Activated T-helper 2 cell treated with anti-CD3 and anti-CD28 coated beads, Interferon-gamma antibody, Interleukin-2, Interleukin-4, amounts not matched to agents 10 μg/mL and 5 μg/mL and 100 μg/mL, durations not matched to agents 14 hours and 24 hours and 36 hours (primary cell): ENCODE results near the gene VARS2. TPM values are rescaled to one million over a fixed set of nuclear protein-coding genes. Genes with fewer than 3 reads are reported as not detected.

Source experiments
- DNase-seq: peaks from one replicate; pipeline ENCODE4 v3.0.0; 2021; ENCODE audit warnings: low spot score
- H3K27ac Mint-ChIP-seq: one replicate; pipeline ENCODE4 v1.8.0; 2021; ENCODE audit warnings: mixed read lengths
- H3K27me3 Mint-ChIP-seq: one replicate; pipeline ENCODE4 v1.8.0; 2021; ENCODE audit warnings: low read depth, mixed read lengths
- H3K36me3 Mint-ChIP-seq: one replicate; pipeline ENCODE4 v1.8.0; 2021; ENCODE audit warnings: low read depth, mixed read lengths
- H3K4me1 Mint-ChIP-seq: one replicate; pipeline ENCODE4 v1.8.0; 2021; ENCODE audit warnings: low read depth, mixed read lengths
- H3K4me3 Mint-ChIP-seq: one replicate; pipeline ENCODE4 v1.8.0; 2021; ENCODE audit warnings: low read depth, mild to moderate bottlenecking, moderate library complexity, mixed read lengths
- H3K9me3 Mint-ChIP-seq: one replicate; pipeline ENCODE4 v1.8.0; 2021; ENCODE audit warnings: mixed read lengths
- intact Hi-C: fragments of 100-400 bp; cut with micrococcal nuclease; formaldehyde crosslinking; loops from one replicate; pipeline ENCODE4 v1.15.1; 2023
- total RNA-seq: library from RNA; stranded (reverse); gene quantifications from 2 replicates; pipeline ENCODE4 v1.2.3, GENCODE V29; 2022

The VARS2 gene
- total RNA-seq, 1 donor from 2014 or later = 67.0 TPM

GRCh38 chr6:30887901-30888815 lies 25.9 kb upstream of the VARS2 start:
- no peaks in the 10 kb centered on the region for H3K36me3 Mint-ChIP-seq
- H3K4me3 Mint-ChIP-seq = no peak overlapping the region
- DNase-seq = no peak
- H3K27me3 Mint-ChIP-seq = peaks cover 2% of the 10 kb centered on the region
- no peaks in the 10 kb centered on the region for H3K9me3 Mint-ChIP-seq
- peaks cover 24% of the 10 kb centered on the region for H3K4me1 Mint-ChIP-seq
- intact Hi-C loops = no loop called here
- H3K27ac Mint-ChIP-seq = no peak overlapping the region

GRCh38 chr6:30888816-30889495 lies 25.1 kb upstream of the VARS2 start:
- no peaks in the 10 kb centered on the region for H3K9me3 Mint-ChIP-seq
- intact Hi-C loops = no loop called here
- DNase-seq = no peak
- peaks cover 19% of the 10 kb centered on the region for H3K4me1 Mint-ChIP-seq
- H3K36me3 Mint-ChIP-seq = no peaks in the 10 kb centered on the region
- peaks cover 2% of the 10 kb centered on the region for H3K27me3 Mint-ChIP-seq
- H3K4me3 Mint-ChIP-seq = no peak overlapping the region
- H3K27ac Mint-ChIP-seq = no peak overlapping the region

GRCh38 chr6:30889496-30889885 lies 24.5 kb upstream of the VARS2 start:
- peaks cover 2% of the 10 kb centered on the region for H3K27me3 Mint-ChIP-seq
- no peak overlapping the region for H3K4me3 Mint-ChIP-seq
- H3K36me3 Mint-ChIP-seq = no peaks in the 10 kb centered on the region
- intact Hi-C loops = no loop called here
- H3K4me1 Mint-ChIP-seq = peaks cover 19% of the 10 kb centered on the region
- DNase-seq = no peak
- H3K9me3 Mint-ChIP-seq = no peaks in the 10 kb centered on the region
- no peak overlapping the region for H3K27ac Mint-ChIP-seq

- Mint-ChIP-seq H3K4me3 (no peak overlapping the region), H3K9me3 (no peaks in the 10 kb centered on the region), H3K27ac (no peak overlapping the region), H3K27me3 (peaks cover 2% of the 10 kb centered on the region), H3K4me1 (peaks cover 16% of the 10 kb centered on the region), H3K36me3 (no peaks in the 10 kb centered on the region)
- intact Hi-C loops = no loop called here
- no peak for DNase-seq
Measured at GRCh38 chr6:30889921-30890645, 24.0 kb upstream of the VARS2 start.

- Mint-ChIP-seq H3K9me3 (no peaks in the 10 kb centered on the region), H3K4me1 (peaks cover 9% of the 10 kb centered on the region), H3K36me3 (no peaks in the 10 kb centered on the region), H3K4me3 (no peak overlapping the region), H3K27ac (no peak overlapping the region), H3K27me3 (peaks cover 2% of the 10 kb centered on the region)
- intact Hi-C loops = no loop called here
- no peak for DNase-seq
Measured at GRCh38 chr6:30890646-30891449, 23.2 kb upstream of the VARS2 start.

GRCh38 chr6:30891450-30891723 lies 22.7 kb upstream of the VARS2 start:
- Mint-ChIP-seq H3K36me3 (no peaks in the 10 kb centered on the region), H3K9me3 (no peaks in the 10 kb centered on the region), H3K27me3 (peaks cover 2% of the 10 kb centered on the region), H3K27ac (no peak overlapping the region), H3K4me1 (peaks cover 3% of the 10 kb centered on the region), H3K4me3 (no peak overlapping the region)
- no peak for DNase-seq
- intact Hi-C loops = no loop called here

- Mint-ChIP-seq H3K36me3 (no peaks in the 10 kb centered on the region), H3K27ac (no peak overlapping the region), H3K4me3 (no peak overlapping the region), H3K27me3 (peaks cover under 1% of the 10 kb centered on the region), H3K4me1 (no peaks in the 10 kb centered on the region), H3K9me3 (no peaks in the 10 kb centered on the region)
- intact Hi-C loops = no loop called here
- DNase-seq = no peak
Measured at GRCh38 chr6:30891816-30892538, 22.1 kb upstream of the VARS2 start.

- DNase-seq = no peak
- Mint-ChIP-seq H3K27ac (no peak overlapping the region), H3K36me3 (no peaks in the 10 kb centered on the region), H3K4me3 (no peak overlapping the region), H3K9me3 (no peaks in the 10 kb centered on the region), H3K4me1 (no peaks in the 10 kb centered on the region), H3K27me3 (no peaks in the 10 kb centered on the region)
- intact Hi-C loops = no loop called here
Measured at GRCh38 chr6:30893001-30893591, 20.9 kb upstream of the VARS2 start.

- no peaks in the 10 kb centered on the region for H3K27me3 Mint-ChIP-seq
- DNase-seq = no peak
- H3K36me3 Mint-ChIP-seq = no peaks in the 10 kb centered on the region
- no peaks in the 10 kb centered on the region for H3K9me3 Mint-ChIP-seq
- H3K27ac Mint-ChIP-seq = no peak overlapping the region
- H3K4me1 Mint-ChIP-seq = no peaks in the 10 kb centered on the region
- intact Hi-C loops = no loop called here
- no peak overlapping the region for H3K4me3 Mint-ChIP-seq
Measured at GRCh38 chr6:30893666-30894065, 20.4 kb upstream of the VARS2 start.

GRCh38 chr6:30894381-30894780 lies 19.7 kb upstream of the VARS2 start:
- H3K9me3 Mint-ChIP-seq = no peaks in the 10 kb centered on the region
- H3K36me3 Mint-ChIP-seq = no peaks in the 10 kb centered on the region
- no peak overlapping the region for H3K4me3 Mint-ChIP-seq
- H3K4me1 Mint-ChIP-seq = no peaks in the 10 kb centered on the region
- DNase-seq = no peak
- no peaks in the 10 kb centered on the region for H3K27me3 Mint-ChIP-seq
- H3K27ac Mint-ChIP-seq = no peak overlapping the region
- intact Hi-C loops = no loop called here

GRCh38 chr6:30894935-30895334 lies 19.1 kb upstream of the VARS2 start:
- Mint-ChIP-seq H3K4me3 (no peak overlapping the region), H3K4me1 (no peaks in the 10 kb centered on the region), H3K27ac (no peak overlapping the region), H3K9me3 (no peaks in the 10 kb centered on the region), H3K27me3 (no peaks in the 10 kb centered on the region), H3K36me3 (no peaks in the 10 kb centered on the region)
- DNase-seq = no peak
- intact Hi-C loops = no loop called here

GRCh38 chr6:30895343-30895742 lies 18.7 kb upstream of the VARS2 start:
- H3K4me1 Mint-ChIP-seq = no peaks in the 10 kb centered on the region
- no peak for DNase-seq
- no peak overlapping the region for H3K4me3 Mint-ChIP-seq
- no peaks in the 10 kb centered on the region for H3K36me3 Mint-ChIP-seq
- H3K27me3 Mint-ChIP-seq = no peaks in the 10 kb centered on the region
- H3K27ac Mint-ChIP-seq = no peak overlapping the region
- H3K9me3 Mint-ChIP-seq = no peaks in the 10 kb centered on the region
- intact Hi-C loops = no loop called here
